ENCODE data around the gene RBKS. TPM values are rescaled to one million over a fixed set of nuclear protein-coding genes. Genes with fewer than 3 reads are reported as not detected.

Gene RBKS
- total and polyA plus RNA-seq, 2 of the 13 experiments (the other 11 are each of a cell fraction or from before 2014, with no cell fraction given): 7.7 to 8.3 TPM

DNA sequence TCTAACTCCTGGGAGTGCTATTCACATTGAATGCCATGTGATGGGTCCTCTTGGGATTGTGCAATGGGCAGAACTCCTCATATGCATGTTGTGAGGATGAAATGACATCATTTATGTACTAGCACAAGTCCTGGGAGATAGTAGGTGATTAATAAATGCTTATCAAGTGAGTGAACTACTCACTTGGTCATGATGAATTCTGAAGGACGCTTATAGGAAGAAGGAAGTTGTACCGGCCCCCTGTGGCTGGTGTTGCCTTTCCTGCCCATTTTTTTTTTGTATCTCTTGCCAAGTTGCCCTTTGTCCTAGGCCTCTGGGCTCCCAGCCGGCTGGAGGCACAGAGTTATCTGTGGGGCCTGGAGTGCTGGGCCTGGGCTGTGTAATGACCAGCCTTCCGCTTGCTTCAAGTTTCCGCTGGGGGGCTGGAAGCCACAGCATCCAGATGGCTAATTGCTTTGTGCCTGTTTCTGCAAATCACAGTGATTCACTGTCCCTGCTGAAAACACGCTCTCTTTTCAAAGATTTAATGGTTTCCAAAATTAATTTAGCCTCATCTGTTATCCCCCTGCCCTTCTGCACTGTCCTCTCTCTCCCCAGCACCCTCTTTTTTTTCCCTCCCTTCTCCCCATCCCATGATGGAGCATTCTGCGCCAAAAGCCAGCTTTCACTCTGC lies 152.4 kb downstream of the RBKS start (continued):
- TF ChIP-seq MTA1 (CRISPR knock-in tag; IDR thresholded peaks at IDR 0.05; ENCODE audit: borderline replicate concordance) (peak; percentile 71; the same call in 1 of the 2 replicates), SOX13 (IDR thresholded peaks at IDR 0.05) (0 out of 2 replicates have a peak, but pooled peaks have one; percentile 40), SOX13 (CRISPR knock-in tag; conservative IDR thresholded peaks at IDR 0.05 in 1 of 2, IDR thresholded peaks at IDR 0.05 in 1 of 2) (peak in 1 of 2 experiments; percentile 60; a peak in 2 of 4 replicates), ZNF446 (CRISPR knock-in tag; IDR thresholded peaks at IDR 0.05) (0 out of 2 replicates have a peak, but pooled peaks have one; percentile 82), HDAC2 (CRISPR knock-in tag; IDR thresholded peaks at IDR 0.05) (peak; percentile 80; the same call in 1 of the 2 replicates), JUNB (CRISPR knock-in tag; IDR thresholded peaks at IDR 0.05; ENCODE audit: borderline replicate concordance) (0 out of 2 replicates have a peak, but pooled peaks have one; percentile 41), RFXAP (CRISPR knock-in tag; IDR thresholded peaks at IDR 0.05; ENCODE audit: borderline replicate concordance) (peak; percentile 71; the same call in 1 of the 2 replicates)
- TF ChIP-seq, protein P1, sequence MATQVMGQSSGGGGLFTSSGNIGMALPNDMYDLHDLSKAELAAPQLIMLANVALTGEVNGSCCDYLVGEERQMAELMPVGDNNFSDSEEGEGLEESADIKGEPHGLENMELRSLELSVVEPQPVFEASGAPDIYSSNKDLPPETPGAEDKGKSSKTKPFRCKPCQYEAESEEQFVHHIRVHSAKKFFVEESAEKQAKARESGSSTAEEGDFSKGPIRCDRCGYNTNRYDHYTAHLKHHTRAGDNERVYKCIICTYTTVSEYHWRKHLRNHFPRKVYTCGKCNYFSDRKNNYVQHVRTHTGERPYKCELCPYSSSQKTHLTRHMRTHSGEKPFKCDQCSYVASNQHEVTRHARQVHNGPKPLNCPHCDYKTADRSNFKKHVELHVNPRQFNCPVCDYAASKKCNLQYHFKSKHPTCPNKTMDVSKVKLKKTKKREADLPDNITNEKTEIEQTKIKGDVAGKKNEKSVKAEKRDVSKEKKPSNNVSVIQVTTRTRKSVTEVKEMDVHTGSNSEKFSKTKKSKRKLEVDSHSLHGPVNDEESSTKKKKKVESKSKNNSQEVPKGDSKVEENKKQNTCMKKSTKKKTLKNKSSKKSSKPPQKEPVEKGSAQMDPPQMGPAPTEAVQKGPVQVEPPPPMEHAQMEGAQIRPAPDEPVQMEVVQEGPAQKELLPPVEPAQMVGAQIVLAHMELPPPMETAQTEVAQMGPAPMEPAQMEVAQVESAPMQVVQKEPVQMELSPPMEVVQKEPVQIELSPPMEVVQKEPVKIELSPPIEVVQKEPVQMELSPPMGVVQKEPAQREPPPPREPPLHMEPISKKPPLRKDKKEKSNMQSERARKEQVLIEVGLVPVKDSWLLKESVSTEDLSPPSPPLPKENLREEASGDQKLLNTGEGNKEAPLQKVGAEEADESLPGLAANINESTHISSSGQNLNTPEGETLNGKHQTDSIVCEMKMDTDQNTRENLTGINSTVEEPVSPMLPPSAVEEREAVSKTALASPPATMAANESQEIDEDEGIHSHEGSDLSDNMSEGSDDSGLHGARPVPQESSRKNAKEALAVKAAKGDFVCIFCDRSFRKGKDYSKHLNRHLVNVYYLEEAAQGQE (IDR thresholded peaks at IDR 0.05; ENCODE audit: borderline replicate concordance in 1 of 2, low read depth in 1 of 2, low read length in 2 of 2): no peak; a peak in 1 of 4 replicates
- TF ChIP-seq, protein P2, sequence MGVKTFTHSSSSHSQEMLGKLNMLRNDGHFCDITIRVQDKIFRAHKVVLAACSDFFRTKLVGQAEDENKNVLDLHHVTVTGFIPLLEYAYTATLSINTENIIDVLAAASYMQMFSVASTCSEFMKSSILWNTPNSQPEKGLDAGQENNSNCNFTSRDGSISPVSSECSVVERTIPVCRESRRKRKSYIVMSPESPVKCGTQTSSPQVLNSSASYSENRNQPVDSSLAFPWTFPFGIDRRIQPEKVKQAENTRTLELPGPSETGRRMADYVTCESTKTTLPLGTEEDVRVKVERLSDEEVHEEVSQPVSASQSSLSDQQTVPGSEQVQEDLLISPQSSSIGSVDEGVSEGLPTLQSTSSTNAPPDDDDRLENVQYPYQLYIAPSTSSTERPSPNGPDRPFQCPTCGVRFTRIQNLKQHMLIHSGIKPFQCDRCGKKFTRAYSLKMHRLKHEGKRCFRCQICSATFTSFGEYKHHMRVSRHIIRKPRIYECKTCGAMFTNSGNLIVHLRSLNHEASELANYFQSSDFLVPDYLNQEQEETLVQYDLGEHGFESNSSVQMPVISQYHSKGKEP (CRISPR knock-in tag; IDR thresholded peaks at IDR 0.05): 0 out of 2 replicates have a peak, but pooled peaks have one; percentile 39
- TF ChIP-seq, protein P3, sequence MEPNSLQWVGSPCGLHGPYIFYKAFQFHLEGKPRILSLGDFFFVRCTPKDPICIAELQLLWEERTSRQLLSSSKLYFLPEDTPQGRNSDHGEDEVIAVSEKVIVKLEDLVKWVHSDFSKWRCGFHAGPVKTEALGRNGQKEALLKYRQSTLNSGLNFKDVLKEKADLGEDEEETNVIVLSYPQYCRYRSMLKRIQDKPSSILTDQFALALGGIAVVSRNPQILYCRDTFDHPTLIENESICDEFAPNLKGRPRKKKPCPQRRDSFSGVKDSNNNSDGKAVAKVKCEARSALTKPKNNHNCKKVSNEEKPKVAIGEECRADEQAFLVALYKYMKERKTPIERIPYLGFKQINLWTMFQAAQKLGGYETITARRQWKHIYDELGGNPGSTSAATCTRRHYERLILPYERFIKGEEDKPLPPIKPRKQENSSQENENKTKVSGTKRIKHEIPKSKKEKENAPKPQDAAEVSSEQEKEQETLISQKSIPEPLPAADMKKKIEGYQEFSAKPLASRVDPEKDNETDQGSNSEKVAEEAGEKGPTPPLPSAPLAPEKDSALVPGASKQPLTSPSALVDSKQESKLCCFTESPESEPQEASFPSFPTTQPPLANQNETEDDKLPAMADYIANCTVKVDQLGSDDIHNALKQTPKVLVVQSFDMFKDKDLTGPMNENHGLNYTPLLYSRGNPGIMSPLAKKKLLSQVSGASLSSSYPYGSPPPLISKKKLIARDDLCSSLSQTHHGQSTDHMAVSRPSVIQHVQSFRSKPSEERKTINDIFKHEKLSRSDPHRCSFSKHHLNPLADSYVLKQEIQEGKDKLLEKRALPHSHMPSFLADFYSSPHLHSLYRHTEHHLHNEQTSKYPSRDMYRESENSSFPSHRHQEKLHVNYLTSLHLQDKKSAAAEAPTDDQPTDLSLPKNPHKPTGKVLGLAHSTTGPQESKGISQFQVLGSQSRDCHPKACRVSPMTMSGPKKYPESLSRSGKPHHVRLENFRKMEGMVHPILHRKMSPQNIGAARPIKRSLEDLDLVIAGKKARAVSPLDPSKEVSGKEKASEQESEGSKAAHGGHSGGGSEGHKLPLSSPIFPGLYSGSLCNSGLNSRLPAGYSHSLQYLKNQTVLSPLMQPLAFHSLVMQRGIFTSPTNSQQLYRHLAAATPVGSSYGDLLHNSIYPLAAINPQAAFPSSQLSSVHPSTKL (CRISPR knock-in tag; IDR thresholded peaks at IDR 0.05): peak; percentile 71; the same call in 1 of the 2 replicates
- TF ChIP-seq, protein P4, sequence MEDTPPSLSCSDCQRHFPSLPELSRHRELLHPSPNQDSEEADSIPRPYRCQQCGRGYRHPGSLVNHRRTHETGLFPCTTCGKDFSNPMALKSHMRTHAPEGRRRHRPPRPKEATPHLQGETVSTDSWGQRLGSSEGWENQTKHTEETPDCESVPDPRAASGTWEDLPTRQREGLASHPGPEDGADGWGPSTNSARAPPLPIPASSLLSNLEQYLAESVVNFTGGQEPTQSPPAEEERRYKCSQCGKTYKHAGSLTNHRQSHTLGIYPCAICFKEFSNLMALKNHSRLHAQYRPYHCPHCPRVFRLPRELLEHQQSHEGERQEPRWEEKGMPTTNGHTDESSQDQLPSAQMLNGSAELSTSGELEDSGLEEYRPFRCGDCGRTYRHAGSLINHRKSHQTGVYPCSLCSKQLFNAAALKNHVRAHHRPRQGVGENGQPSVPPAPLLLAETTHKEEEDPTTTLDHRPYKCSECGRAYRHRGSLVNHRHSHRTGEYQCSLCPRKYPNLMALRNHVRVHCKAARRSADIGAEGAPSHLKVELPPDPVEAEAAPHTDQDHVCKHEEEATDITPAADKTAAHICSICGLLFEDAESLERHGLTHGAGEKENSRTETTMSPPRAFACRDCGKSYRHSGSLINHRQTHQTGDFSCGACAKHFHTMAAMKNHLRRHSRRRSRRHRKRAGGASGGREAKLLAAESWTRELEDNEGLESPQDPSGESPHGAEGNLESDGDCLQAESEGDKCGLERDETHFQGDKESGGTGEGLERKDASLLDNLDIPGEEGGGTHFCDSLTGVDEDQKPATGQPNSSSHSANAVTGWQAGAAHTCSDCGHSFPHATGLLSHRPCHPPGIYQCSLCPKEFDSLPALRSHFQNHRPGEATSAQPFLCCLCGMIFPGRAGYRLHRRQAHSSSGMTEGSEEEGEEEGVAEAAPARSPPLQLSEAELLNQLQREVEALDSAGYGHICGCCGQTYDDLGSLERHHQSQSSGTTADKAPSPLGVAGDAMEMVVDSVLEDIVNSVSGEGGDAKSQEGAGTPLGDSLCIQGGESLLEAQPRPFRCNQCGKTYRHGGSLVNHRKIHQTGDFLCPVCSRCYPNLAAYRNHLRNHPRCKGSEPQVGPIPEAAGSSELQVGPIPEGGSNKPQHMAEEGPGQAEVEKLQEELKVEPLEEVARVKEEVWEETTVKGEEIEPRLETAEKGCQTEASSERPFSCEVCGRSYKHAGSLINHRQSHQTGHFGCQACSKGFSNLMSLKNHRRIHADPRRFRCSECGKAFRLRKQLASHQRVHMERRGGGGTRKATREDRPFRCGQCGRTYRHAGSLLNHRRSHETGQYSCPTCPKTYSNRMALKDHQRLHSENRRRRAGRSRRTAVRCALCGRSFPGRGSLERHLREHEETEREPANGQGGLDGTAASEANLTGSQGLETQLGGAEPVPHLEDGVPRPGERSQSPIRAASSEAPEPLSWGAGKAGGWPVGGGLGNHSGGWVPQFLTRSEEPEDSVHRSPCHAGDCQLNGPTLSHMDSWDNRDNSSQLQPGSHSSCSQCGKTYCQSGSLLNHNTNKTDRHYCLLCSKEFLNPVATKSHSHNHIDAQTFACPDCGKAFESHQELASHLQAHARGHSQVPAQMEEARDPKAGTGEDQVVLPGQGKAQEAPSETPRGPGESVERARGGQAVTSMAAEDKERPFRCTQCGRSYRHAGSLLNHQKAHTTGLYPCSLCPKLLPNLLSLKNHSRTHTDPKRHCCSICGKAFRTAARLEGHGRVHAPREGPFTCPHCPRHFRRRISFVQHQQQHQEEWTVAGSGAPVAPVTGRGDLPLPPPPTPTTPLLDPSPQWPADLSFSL (CRISPR knock-in tag; IDR thresholded peaks at IDR 0.05): peak; percentile 68; the same call in 1 of the 2 replicates

Measured in HepG2 (cell line).